HAP-1 (cell line): ENCODE data around the gene FOXP1.

ENCODE experiments used
- DNase-seq, 2 experiments: peaks; one replicate each; pipeline ENCODE4 v3.0.0-alpha.2; 2016 to 2020; ENCODE audit warnings: low spot score in 2 of 2
- H3K27me3 ChIP-seq: fragments of 250-450 bp; sonication (Bioruptor Pico); 2 replicates; pipeline ENCODE4 v1.5.1; 2020; ENCODE audit warnings: low read depth, mild to moderate bottlenecking, moderate library complexity
- H3K36me3 ChIP-seq: fragments of 250-450 bp; sonication (Bioruptor Pico); replicated peaks from 2 replicates; pipeline ENCODE4 v1.5.1; 2020; ENCODE audit warnings: mild to moderate bottlenecking
- H3K4me1 ChIP-seq: fragments of 250-450 bp; sonication (Bioruptor Pico); 2 replicates; pipeline ENCODE4 v1.5.1; 2020; ENCODE audit warnings: mild to moderate bottlenecking
- H3K4me3 ChIP-seq: fragments of 250-450 bp; sonication (Bioruptor Pico); 2 replicates; pipeline ENCODE4 v1.5.1; 2020; ENCODE audit warnings: mild to moderate bottlenecking, moderate library complexity
- H3K9me3 ChIP-seq: fragments of 250-450 bp; sonication (Bioruptor Pico); 2 replicates; pipeline ENCODE4 v1.5.1; 2020; ENCODE audit warnings: mild to moderate bottlenecking, moderate library complexity
- in situ Hi-C: fragments of 300-500 bp; cut with MboI; formaldehyde crosslinking; loops from 3 replicates; pipeline ENCODE4 v1.14.3; 2020; ENCODE audit warnings: low sequenced_read_pairs, inconsistent platforms, mixed read lengths

FOXP1 gene

DNA sequence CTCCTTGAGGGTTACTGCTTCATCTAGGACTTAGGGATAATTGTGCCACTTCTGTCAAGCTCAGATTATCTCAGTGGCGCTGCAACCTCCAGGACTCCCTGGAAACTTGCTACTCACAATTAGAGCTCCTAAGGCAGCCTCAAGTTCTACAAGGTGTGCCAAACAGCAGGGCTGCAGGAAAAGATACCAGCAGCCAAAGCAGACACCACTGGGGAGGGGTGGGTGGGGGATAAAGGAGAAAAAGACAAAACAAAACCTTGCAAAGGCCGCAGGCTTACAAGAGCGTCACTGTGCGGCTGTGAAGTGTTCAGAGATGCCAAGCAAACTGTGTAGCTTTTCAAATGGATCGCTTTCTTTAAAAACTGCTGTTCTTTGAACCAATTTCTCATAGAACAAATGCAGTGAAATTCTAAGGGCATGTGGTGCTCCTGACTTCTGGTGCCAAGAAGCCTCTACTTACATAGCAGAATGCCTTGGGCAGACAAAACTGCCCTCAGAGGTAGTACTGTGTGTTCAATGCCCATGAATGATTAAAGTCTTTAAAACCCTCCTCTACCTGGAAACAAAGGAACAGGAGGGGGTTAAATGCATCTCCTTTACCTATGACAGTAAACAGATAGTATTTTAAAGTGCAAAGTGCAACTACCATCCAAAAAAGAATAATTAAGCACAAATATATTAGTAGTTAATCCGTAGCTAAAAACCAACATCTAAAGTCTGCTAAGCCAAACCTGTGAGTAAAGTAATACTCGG, 353.4 kb downstream of the FOXP1 start:
- DNase-seq, result no peak
- no peaks in the 10 kb centered on the region for H3K27me3 ChIP-seq
- no peaks in the 10 kb centered on the region for H3K9me3 ChIP-seq
- no peaks in the 10 kb centered on the region for H3K36me3 ChIP-seq
- H3K4me1 ChIP-seq, result no peaks in the 10 kb centered on the region
- in situ Hi-C loops, result no loop called here
- H3K4me3 ChIP-seq, result no peak overlapping the region

DNA sequence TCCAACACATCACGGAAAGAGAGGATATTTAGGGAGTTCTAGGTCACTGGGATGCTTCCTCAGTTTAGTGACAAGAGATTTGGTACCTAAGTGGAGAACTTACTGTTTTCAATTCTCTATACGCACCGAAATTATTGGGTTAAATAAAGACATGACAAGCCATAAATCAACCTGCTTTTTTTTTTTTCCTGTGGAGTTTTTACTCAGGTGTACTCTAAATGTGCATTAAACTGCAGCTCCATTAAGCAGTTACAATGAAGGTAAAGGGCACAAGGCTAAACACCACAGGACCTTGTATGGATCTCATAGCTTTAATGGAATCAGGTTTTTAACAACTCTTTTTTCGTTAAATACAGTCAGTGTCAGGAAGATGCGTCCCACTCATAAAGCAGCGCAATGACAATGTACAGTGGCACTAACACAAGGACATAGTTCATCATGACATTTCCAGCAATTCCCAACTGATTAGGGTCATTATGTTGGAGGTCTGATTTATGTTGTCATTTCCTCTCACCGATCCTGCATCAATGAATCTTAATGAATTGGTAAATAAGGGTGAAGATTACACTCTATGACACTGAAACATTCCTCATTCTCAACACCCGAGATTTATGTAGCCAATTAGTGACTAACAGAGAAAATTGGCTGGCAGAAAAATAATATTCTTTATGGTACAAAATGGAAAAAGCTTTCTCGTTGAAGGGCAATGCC, 355.2 kb downstream of the FOXP1 start:
- Histone ChIP-seq H3K4me1 (no peaks in the 10 kb centered on the region), H3K27me3 (no peaks in the 10 kb centered on the region), H3K36me3 (no peaks in the 10 kb centered on the region), H3K4me3 (no peak overlapping the region), H3K9me3 (no peaks in the 10 kb centered on the region)
- in situ Hi-C loops, result no loop called here
- no peak for DNase-seq

DNA sequence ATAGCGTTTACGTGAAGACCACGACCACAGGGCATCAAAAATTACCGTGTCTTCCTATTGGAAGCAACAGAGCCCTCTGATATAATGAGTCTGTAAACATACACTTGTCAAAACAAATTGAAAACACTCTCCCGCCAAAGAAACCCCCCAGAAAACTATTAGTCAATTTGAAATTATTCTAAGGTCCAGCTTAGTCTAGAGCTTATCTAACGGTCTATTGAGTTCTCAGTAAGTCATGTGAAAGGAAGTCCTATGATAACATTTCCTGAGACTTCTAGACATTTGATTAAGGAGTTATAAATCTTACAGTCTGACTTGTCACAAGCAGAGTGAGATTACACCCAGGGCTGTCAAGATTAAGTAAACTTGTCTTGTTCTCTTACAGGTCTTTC, 356.3 kb downstream of the FOXP1 start:
- Histone ChIP-seq H3K9me3 (no peaks in the 10 kb centered on the region), H3K36me3 (no peaks in the 10 kb centered on the region), H3K27me3 (no peaks in the 10 kb centered on the region), H3K4me1 (no peaks in the 10 kb centered on the region), H3K4me3 (no peak overlapping the region)
- DNase-seq, result no peak
- in situ Hi-C loops, result no loop called here

DNA sequence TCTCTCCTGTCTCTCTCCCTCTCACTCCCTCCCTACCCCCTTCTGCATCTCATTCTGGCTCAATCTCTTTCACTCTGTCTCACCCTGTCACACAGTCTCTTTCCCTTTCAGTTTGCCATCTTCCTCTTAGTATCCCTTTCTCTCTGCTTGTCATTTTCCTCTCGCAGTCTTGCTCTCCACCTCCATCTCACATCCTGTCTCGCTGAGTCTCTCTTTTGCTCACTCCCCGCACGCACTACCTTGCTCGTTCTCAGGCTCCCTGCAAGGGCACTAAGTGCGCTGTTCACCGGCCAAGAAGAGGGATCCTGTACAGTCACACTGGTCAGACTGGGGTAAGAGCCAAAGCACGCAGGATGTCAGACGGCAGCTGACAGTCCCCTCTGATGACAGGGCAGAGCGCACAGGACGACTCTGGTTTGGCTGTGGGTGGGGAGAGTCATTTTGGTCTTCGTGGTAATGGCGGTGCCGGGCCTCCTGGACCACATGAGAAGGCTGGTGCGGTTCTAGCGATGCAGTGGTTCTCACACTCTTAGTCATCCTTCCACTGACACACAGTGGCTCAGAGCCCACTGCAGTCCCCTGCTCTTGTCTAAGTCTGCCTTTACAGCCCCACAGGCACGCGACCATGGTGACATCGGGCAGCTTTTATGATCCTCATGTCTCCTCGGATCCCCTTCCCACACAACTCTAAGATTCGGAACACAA, 356.8 kb downstream of the FOXP1 start:
- no peaks in the 10 kb centered on the region for H3K4me1 ChIP-seq
- H3K4me3 ChIP-seq, result no peak overlapping the region
- no peaks in the 10 kb centered on the region for H3K9me3 ChIP-seq
- no peak for DNase-seq
- no peaks in the 10 kb centered on the region for H3K36me3 ChIP-seq
- in situ Hi-C loops, result no loop called here
- H3K27me3 ChIP-seq, result no peaks in the 10 kb centered on the region

DNA sequence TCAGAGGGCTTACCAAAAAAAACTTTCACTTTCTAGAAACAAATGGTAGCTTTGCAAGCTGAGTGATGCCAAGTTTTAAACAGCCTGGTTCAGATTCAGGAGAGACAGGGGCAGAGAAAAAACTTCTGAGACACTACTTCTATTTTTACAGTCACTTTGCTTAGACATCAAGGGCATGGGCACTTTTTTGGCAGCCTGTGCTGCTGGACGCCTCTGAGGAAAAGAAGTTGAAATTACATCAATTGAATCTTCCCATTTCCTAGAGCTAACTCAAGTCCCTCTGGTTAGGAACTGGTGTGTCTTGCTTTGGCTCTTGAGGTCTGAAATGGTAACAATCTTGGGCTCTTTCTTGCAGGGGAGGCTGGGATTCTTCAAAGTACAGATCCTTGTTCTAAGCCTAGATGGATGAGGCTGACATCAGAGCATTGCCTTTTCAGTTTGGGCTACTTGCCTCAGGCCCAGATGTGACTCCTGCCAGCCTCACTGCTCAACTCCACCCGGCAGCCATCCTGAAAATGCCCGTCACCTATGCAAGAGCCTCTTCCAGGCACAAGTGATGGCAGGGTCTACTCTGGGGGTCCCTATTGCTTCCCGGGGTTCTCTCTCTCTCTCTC, 357.5 kb downstream of the FOXP1 start:
- H3K27me3 ChIP-seq, result no peaks in the 10 kb centered on the region
- H3K4me1 ChIP-seq, result no peaks in the 10 kb centered on the region
- no peak for DNase-seq
- in situ Hi-C loops, result no loop called here
- no peaks in the 10 kb centered on the region for H3K9me3 ChIP-seq
- H3K36me3 ChIP-seq, result no peaks in the 10 kb centered on the region
- H3K4me3 ChIP-seq, result no peak overlapping the region

DNA sequence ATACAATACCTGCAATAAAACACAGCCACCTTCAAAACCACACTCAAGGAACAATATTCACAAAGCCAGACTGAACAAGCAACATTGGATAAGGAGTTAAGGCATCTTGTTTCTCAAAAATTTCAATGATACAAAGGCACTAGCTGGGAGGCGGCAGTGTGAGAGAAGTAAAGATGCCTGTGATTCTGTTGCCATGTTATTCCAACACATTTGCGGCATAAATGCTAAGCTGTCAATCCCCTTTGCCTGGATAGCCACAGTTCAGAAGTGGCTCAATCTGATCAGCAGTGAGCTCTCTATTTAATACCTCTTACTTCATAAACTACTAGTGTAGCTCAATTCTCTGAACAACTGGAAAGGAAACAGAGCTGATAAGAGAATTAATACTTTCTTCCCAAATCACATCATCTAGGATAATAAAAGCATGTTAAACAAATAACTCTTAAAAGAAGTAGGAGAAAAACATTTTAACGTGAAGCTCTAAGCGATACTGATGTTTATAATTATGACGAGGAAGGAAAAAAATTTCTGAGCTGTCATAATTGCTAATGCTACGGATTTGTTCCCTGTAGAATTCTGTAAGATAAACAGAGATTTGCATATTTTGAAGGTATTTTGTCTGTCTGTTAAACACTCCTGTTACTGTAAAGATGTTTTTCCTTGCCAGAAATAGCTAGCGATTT, 358.4 kb downstream of the FOXP1 start:
- H3K9me3 ChIP-seq, result no peaks in the 10 kb centered on the region
- in situ Hi-C loops, result no loop called here
- H3K4me3 ChIP-seq, result no peak overlapping the region
- DNase-seq, result no peak
- H3K27me3 ChIP-seq, result no peaks in the 10 kb centered on the region
- H3K36me3 ChIP-seq, result no peaks in the 10 kb centered on the region
- no peaks in the 10 kb centered on the region for H3K4me1 ChIP-seq

DNA sequence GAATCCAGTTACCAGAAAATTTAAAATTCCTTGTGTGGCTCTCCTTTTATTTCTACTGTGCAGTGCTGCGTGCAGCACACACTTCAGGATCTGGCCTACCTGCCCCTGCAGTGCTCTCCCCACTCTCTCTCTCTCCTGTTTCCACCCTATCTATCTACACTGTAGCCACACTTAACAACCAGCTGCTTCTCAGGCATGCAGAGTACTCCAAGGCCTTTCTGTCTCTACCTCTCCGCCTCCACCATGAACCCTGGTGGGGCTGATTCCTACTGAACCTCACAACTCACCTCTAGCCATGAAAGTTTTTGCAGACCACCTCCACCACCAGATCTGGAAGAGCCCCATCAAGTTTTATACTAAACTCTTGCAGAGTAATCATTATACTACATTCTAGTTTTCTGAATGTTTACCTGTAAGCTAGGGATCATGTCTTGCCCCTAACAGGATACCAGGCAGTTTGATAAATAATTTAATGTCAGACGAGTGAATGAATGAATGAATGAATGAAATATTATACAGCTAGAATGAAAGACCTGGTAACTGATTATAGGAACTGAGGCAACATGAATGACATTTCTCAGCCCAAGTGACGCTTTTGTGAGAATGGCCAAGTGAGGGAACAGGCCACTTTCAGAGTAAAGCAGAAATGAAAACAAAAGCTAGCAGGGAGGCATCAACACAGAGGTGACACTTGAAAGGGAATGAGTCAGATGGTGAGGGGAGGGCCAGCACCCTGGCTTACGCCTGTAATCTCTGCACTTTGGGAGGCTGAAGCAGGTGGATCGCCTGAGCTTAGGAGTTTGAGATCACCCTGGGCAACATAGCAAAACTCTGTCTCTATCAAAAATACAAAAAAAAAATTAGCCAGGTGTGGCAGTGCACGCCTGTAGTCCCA, 363.5 kb downstream of the FOXP1 start:
- H3K9me3 ChIP-seq, result no peaks in the 10 kb centered on the region

DNA sequence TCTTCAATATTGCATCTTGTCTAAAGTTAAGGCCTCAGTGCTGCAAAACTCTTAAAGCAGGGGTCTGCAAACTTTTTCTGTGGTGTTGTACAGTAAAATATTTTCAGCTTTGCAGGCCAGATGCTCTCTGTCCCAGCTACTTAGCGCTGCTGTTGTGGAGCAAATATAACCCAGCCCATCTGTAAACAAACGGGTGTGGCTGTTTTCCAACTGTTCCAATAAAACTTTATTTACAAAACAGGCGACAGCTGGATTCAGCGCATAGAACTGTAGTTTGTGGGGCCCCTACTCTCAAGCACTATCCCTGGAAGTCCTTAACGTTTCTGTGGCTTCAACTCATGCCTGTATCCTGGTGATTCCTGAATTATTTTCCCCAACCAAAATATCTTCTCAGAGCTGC, 365.0 kb downstream of the FOXP1 start:
- Histone ChIP-seq H3K9me3 (no peaks in the 10 kb centered on the region), H3K36me3 (no peaks in the 10 kb centered on the region), H3K4me1 (no peaks in the 10 kb centered on the region), H3K27me3 (no peaks in the 10 kb centered on the region), H3K4me3 (no peak overlapping the region)
- in situ Hi-C loops, result no loop called here
- DNase-seq, result no peak

More for the DNA sequence above, 363.5 kb downstream of the FOXP1 start:
- Histone ChIP-seq H3K36me3 (no peaks in the 10 kb centered on the region), H3K4me1 (no peaks in the 10 kb centered on the region), H3K27me3 (no peaks in the 10 kb centered on the region), H3K4me3 (no peak overlapping the region)
- in situ Hi-C loops, result no loop called here
- DNase-seq, result no peak

DNA sequence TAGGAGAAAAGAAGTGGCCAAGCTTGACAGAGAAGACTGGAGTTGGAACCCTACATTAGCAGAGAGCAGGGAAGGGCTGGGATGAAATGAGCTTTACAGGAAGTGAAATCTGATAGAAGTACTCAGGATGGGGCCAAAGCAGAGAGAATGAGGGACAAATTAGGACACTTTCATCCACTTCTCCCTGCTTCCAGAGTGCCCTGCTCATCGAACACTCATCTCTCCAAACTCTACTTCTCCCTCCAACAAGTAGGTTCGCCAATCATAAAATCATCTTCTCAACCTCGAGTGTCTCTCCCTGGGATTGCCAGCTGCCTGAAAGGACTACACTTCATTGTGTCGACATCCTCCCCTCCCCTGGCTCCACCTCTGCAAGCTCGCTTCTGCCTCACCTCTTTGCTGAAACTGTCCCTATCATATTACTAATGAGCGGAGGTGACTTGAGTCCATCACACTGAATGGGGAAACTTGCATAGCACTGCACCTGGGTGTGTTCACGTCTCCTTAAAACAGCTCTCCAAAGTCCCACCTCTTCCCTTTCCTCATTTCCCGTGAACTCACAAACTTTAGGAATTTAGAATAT, 365.8 kb downstream of the FOXP1 start:
- DNase-seq, result no peak
- no peaks in the 10 kb centered on the region for H3K27me3 ChIP-seq
- no peaks in the 10 kb centered on the region for H3K36me3 ChIP-seq
- no peaks in the 10 kb centered on the region for H3K4me1 ChIP-seq
- in situ Hi-C loops, result no loop called here
- no peaks in the 10 kb centered on the region for H3K9me3 ChIP-seq
- no peak overlapping the region for H3K4me3 ChIP-seq

DNA sequence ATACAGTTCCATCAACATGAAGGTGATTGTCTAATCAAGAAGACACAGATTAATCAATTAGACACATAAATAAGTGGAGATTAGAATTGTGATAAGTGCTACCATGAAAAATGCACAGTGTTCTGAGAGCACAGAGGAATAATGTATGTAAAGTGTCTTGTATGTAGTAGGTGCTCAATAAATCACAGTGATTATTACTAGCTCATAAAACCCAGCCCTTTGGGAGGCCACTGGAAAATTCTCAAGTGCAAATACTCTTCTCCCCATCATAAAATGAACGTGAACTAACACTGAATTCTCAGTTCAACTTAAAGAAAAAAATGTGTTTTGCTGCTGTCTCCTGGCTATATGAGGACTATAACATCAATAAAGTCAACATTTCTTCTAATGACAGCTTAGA, 368.2 kb downstream of the FOXP1 start:
- no peak overlapping the region for H3K4me3 ChIP-seq
- in situ Hi-C loops, result no loop called here
- DNase-seq, result no peak
- H3K9me3 ChIP-seq, result no peaks in the 10 kb centered on the region
- no peaks in the 10 kb centered on the region for H3K27me3 ChIP-seq
- H3K36me3 ChIP-seq, result no peaks in the 10 kb centered on the region
- no peaks in the 10 kb centered on the region for H3K4me1 ChIP-seq

DNA sequence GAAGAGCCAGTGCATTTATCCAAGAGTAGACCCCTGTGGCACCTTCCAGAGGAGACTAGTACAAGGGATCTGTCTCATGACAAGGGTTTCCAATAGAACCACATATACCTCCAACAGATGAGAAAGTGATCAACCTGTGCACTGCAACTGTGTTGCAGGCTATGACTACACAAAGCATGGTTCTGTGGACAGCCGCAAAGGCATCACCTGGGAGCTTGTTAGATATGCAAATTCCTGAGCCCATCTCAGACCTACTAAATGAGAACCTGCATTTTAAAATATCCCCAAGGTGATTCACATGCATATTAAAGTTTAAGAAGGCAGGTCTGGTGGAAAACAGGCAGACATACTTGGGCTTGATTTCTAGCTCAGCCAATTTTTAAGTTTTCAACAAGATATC, 368.7 kb downstream of the FOXP1 start:
- Histone ChIP-seq H3K4me3 (no peak overlapping the region), H3K36me3 (no peaks in the 10 kb centered on the region), H3K9me3 (no peaks in the 10 kb centered on the region), H3K4me1 (no peaks in the 10 kb centered on the region), H3K27me3 (no peaks in the 10 kb centered on the region)
- no peak for DNase-seq
- in situ Hi-C loops, result no loop called here

DNA sequence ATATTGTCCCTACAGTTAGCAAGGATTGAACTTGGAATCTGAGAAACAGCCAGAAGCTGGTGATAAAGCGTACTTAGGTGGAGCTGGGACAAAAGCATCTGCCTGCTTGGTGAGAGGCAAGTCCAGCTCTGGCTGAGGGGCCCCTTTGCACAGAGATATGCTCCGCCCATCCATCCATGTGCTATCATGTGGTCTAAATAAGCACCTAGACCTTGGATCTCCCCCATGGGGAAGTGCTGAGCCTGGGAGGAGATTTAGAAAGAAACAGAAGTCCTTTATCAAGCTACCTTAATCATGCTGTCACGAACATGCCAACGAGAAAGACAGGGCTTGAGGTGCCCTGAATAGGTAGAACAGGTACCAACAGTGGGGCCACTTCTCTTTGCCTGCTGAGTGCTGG, 369.5 kb downstream of the FOXP1 start:
- Histone ChIP-seq H3K27me3 (no peaks in the 10 kb centered on the region), H3K36me3 (no peaks in the 10 kb centered on the region), H3K4me1 (no peaks in the 10 kb centered on the region), H3K9me3 (no peaks in the 10 kb centered on the region), H3K4me3 (no peak overlapping the region)
- DNase-seq, result no peak
- in situ Hi-C loops, result no loop called here
